Esophagus squamous epithelium (tissue), 4 donors: Measurements from ENCODE around the gene SMS.

ENCODE experiments used
- CTCF ChIP-seq, 6 experiments: fragments of 450-650 bp in 4 of 6; fragments of 200-600 bp in 2 of 6; sonication (generic) in 2 of 6; IDR thresholded peaks; one replicate each; pipeline ENCODE4 v1.5.1; 2016 to 2019; ENCODE audit warnings: antibody characterized with exemption in 6 of 6, mild to moderate bottlenecking in 4 of 6, moderate library complexity in 4 of 6
- POLR2A ChIP-seq, 4 donors: fragments of 450-650 bp; IDR thresholded peaks; one replicate each; pipeline ENCODE4 v1.6.1; 2017; ENCODE audit warnings: antibody characterized with exemption in 4 of 4, mild to moderate bottlenecking in 4 of 4, moderate library complexity in 3 of 4

- TF ChIP-seq CTCF (IDR thresholded peaks at IDR 0.05) (no peak), POLR2A (IDR thresholded peaks at IDR 0.05) (no peak)
Observed at GRCh38 chrX:21926527-21927278, 13.8 kb upstream of the SMS start.
